ENCODE measurements around the gene CARD19. TPM values are rescaled to one million over a fixed set of nuclear protein-coding genes. Genes with fewer than 3 reads are reported as not detected.
"Not testable (repeated sequence)": the region's sequence is repeated elsewhere in the genome, so short reads cannot be mapped to it uniquely, and the experiment has no call there.

The CARD19 gene
- total RNA-seq, 1 donor from 2014 or later, result 16.1 TPM

- DNase-seq (ENCODE audit: low spot score), result no peak
Measured at GRCh38 chr9:93099551-93100275, 3.7 kb downstream of the CARD19 start.

- no peak for DNase-seq (ENCODE audit: low spot score)
Measured at GRCh38 chr9:93100276-93100636, 4.2 kb downstream of the CARD19 start.

- DNase-seq (ENCODE audit: low spot score), result not testable (repeated sequence)
Measured at GRCh38 chr9:93101086-93101485, 5.1 kb downstream of the CARD19 start.

- no peak for DNase-seq (ENCODE audit: low spot score)
Measured at GRCh38 chr9:93105620-93106019, 9.6 kb downstream of the CARD19 start.

GRCh38 chr9:93107151-93107824 lies 11.3 kb downstream of the CARD19 start:
- no peak for DNase-seq (ENCODE audit: low spot score)

- no peak for DNase-seq (ENCODE audit: low spot score)
Measured at GRCh38 chr9:93107825-93108161, 11.8 kb downstream of the CARD19 start.

- DNase-seq (ENCODE audit: low spot score), result no peak
Measured at GRCh38 chr9:93108291-93109041, 12.4 kb downstream of the CARD19 start.

GRCh38 chr9:93110311-93110855 lies 14.4 kb downstream of the CARD19 start:
- no peak for DNase-seq (ENCODE audit: low spot score)

GRCh38 chr9:93111001-93111370 lies 15.0 kb downstream of the CARD19 start:
- no peak for DNase-seq (ENCODE audit: low spot score)

GRCh38 chr9:93111371-93112115 lies 15.5 kb downstream of the CARD19 start:
- no peak for DNase-seq (ENCODE audit: low spot score)

- no peak for DNase-seq (ENCODE audit: low spot score)
Measured at GRCh38 chr9:93112116-93112863, 16.3 kb downstream of the CARD19 start.

- no peak for DNase-seq (ENCODE audit: low spot score)
Measured at GRCh38 chr9:93112864-93113389, 16.9 kb downstream of the CARD19 start.

GRCh38 chr9:93114169-93114983 lies 18.4 kb downstream of the CARD19 start:
- DNase-seq (ENCODE audit: low spot score), result no peak

GRCh38 chr9:93114984-93115335 lies 18.9 kb downstream of the CARD19 start:
- DNase-seq (ENCODE audit: low spot score), result no peak

- no peak for DNase-seq (ENCODE audit: low spot score)
Measured at GRCh38 chr9:93115486-93116071, 19.6 kb downstream of the CARD19 start.

GRCh38 chr9:93116072-93116961 lies 20.3 kb downstream of the CARD19 start:
- DNase-seq (ENCODE audit: low spot score), result peak; percentile 62

GRCh38 chr9:93117521-93117920 lies 21.5 kb downstream of the CARD19 start:
- DNase-seq (ENCODE audit: low spot score), result not testable (repeated sequence)

Data from umbilical cord (tissue), 2 donors.